ENCODE measurements around the gene C6orf163.

Gene C6orf163

DNA sequence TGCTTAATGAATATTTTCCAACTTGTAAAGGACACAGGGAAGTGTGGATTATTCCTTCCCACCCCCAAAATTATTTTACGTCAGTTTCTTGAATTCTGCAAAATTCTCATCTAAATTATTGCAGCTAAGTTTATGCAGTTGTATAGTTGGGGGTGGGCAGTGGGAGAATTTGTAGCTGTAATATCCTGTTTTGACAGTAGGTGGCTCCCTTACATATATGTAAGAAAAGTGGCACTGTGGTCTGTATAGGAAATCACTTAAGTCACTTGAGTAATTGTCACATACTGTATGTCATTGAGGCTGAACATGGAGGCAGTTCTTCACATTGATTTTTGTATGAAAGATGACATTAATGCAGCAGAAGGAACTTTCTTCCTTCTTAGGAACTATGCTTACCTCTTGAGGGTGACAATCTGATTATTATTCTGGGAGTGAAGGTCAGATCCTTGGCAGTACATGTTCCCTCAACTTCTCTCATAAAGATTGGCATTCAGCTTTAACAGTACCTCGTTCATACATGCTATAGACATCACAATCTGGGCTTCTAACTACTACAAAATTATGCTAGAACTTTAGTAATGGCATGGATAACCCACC lies 48.5 kb downstream of the C6orf163 start:
- peak; percentile 45 for DNase-seq (ENCODE audit: low spot score)

GRCh38 chr6:87395431-87395830 lies 50.8 kb downstream of the C6orf163 start:
- TF ChIP-seq CTCF (IDR thresholded peaks at IDR 0.05; ENCODE audit: extremely low read depth, missing control alignments), result no peak
- no peak for DNase-seq (ENCODE audit: low spot score)

More for the DNA sequence above, 48.5 kb downstream of the C6orf163 start:
- TF ChIP-seq CTCF (IDR thresholded peaks at IDR 0.05; ENCODE audit: extremely low read depth, missing control alignments), result peak; percentile 35

DNA sequence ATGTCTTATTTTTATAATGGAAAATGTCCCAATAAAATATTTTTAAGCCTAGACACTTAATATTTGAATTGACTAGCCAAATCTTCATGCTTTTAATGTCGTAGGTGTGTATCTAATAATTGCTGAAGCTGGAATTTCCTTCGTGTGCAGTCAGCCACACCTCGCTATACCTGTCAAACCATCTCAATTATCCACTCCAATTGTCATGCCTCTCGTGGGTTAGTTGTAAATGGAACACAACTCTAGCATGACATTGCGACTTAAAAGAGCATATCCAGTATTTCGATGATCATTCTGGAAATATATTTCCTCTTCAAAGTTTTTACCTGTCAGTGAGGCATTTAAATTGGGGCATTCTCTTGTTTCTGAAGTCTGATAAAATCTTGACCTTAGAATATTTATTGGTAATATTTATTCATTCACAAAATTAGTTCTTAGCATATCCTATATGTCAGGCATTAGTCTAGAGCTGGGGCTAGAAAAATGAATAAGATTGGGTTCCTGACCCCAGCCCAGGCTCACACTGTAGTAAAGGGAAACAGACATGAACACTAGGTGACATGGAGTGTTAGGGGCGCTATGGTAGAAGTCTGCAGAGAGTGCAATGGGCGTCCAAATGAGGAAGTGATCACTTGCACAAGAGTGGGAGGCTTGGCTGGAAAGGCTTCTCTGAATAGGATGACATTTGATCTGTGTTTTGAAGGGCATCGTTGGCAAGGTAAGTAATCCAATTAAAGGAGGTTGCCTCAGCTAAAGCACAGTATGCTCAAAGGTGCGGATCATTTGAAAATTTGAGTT lies 52.2 kb downstream of the C6orf163 start:
- DNase-seq (ENCODE audit: low spot score), result peak; percentile 43
- no peak for TF ChIP-seq CTCF (IDR thresholded peaks at IDR 0.05; ENCODE audit: extremely low read depth, missing control alignments)

DNA sequence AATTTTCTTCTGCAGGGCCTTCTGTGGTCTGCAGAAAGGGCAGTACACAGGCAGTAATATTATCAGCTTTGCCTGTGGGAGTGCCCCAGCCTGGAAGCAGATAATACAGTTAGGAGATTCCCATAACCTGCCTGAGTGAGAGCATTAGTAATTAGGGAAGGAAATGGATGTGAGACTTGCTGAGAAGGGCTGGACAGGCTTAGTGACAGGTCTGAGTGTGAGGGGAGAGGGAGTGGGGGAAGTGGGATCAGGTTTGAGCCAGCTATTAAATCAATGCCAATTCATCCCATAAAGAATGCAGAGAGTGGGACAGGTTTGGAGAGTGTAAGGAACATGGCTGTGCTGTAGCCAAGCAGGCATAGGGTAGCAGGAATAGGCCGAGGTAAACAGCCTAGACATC lies 53.0 kb downstream of the C6orf163 start:
- TF ChIP-seq CTCF (IDR thresholded peaks at IDR 0.05; ENCODE audit: extremely low read depth, missing control alignments), result no peak
- DNase-seq (ENCODE audit: low spot score), result no peak

DNA sequence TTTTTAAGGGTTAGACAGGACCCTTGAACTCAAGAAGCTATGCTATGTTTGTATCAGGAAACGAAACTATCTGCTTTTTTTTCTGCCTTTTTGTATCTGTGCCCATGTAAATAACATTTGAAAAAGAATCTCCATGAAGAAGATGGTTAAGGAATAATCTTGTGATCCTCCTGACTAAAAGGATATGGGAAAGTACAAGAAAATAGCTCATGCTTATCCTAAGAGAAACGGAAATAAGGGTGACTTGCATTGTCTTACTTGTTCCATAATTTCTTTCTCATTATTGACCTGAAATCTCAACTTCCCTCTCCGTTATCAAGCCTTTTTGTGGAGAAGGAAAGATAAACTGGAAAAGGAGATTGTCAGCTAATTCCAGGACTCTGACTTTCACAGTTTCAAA lies 57.2 kb downstream of the C6orf163 start:
- no peak for TF ChIP-seq CTCF (IDR thresholded peaks at IDR 0.05; ENCODE audit: extremely low read depth, missing control alignments)
- no peak for DNase-seq (ENCODE audit: low spot score)

DNA sequence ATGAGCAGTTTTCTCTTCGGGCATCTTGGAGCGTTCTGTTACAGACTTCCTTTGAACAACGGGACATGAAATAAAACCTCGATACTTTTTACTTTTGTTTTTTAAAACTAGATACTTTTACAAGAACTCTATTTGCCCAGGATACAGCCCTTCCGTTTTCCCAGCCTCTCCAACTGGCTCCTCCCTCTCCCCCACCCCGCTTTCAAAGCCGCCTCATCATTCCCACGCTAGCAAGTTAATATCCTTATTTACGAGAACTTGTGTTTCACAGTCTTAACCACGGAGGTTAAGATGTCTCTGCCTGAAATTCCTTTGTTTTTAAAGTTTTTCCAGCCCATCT lies 62.9 kb downstream of the C6orf163 start:
- no peak for DNase-seq (ENCODE audit: low spot score)
- TF ChIP-seq CTCF (IDR thresholded peaks at IDR 0.05; ENCODE audit: extremely low read depth, missing control alignments), result no peak

- DNase-seq (ENCODE audit: low spot score), result peak; percentile 88
- no peak for TF ChIP-seq CTCF (IDR thresholded peaks at IDR 0.05; ENCODE audit: extremely low read depth, missing control alignments)
Observed at GRCh38 chr6:87407901-87408720, 63.5 kb downstream of the C6orf163 start, which contains the start of gene CFAP206. CFAP206 (plus strand) TSS chr6:87407972; CDS start chr6:87409840, 1,868 bp downstream.
